Activated T-helper 2 cell treated with anti-CD3 and anti-CD28 coated beads, Interferon-gamma antibody, Interleukin-2, Interleukin-4, amounts not matched to agents 10 μg/mL and 5 μg/mL and 100 μg/mL, durations not matched to agents 14 hours and 24 hours and 36 hours (primary cell): ENCODE measurements around the gene PRKCA. TPM values are rescaled to one million over a fixed set of nuclear protein-coding genes. Genes with fewer than 3 reads are reported as not detected.

Experiments used
- DNase-seq: peaks from one replicate; pipeline ENCODE4 v3.0.0; 2021; ENCODE audit warnings: low spot score
- H3K27ac Mint-ChIP-seq: one replicate; pipeline ENCODE4 v1.8.0; 2021; ENCODE audit warnings: mixed read lengths
- H3K27me3 Mint-ChIP-seq: one replicate; pipeline ENCODE4 v1.8.0; 2021; ENCODE audit warnings: low read depth, mixed read lengths
- H3K36me3 Mint-ChIP-seq: one replicate; pipeline ENCODE4 v1.8.0; 2021; ENCODE audit warnings: low read depth, mixed read lengths
- H3K4me1 Mint-ChIP-seq: one replicate; pipeline ENCODE4 v1.8.0; 2021; ENCODE audit warnings: low read depth, mixed read lengths
- H3K4me3 Mint-ChIP-seq: one replicate; pipeline ENCODE4 v1.8.0; 2021; ENCODE audit warnings: low read depth, mild to moderate bottlenecking, moderate library complexity, mixed read lengths
- H3K9me3 Mint-ChIP-seq: one replicate; pipeline ENCODE4 v1.8.0; 2021; ENCODE audit warnings: mixed read lengths
- intact Hi-C: fragments of 100-400 bp; cut with micrococcal nuclease; formaldehyde crosslinking; loops from one replicate; pipeline ENCODE4 v1.15.1; 2023
- total RNA-seq: library from RNA; stranded (reverse); gene quantifications from 2 replicates; pipeline ENCODE4 v1.2.3, GENCODE V29; 2022

Gene PRKCA
- total RNA-seq, 1 donor from 2014 or later, result 268 TPM

GRCh38 chr17:66369830-66370229 is 67.4 kb downstream of the PRKCA start:
- H3K9me3 Mint-ChIP-seq, result no peaks in the 10 kb centered on the region
- peak overlapping the region; percentile 70 for H3K27ac Mint-ChIP-seq
- H3K4me3 Mint-ChIP-seq, result no peak overlapping the region
- H3K36me3 Mint-ChIP-seq, result peaks cover 68% of the 10 kb centered on the region
- intact Hi-C loops, result loop anchor here (5.0 kb wide), 1 partner anchor 172 kb away; no protein-coding TSS in a partner anchor
- no peak for DNase-seq
- H3K4me1 Mint-ChIP-seq, result peaks cover 81% of the 10 kb centered on the region
- no peaks in the 10 kb centered on the region for H3K27me3 Mint-ChIP-seq

GRCh38 chr17:66371561-66371960 is 69.1 kb downstream of the PRKCA start:
- peaks cover 73% of the 10 kb centered on the region for H3K4me1 Mint-ChIP-seq
- H3K4me3 Mint-ChIP-seq, result peak overlapping the region; percentile 65
- H3K27ac Mint-ChIP-seq, result peak overlapping the region; percentile 96
- peaks cover 75% of the 10 kb centered on the region for H3K36me3 Mint-ChIP-seq
- no peak for DNase-seq
- no peaks in the 10 kb centered on the region for H3K27me3 Mint-ChIP-seq
- intact Hi-C loops, result loop anchor here (5.0 kb wide), 1 partner anchor 171 kb away; no protein-coding TSS in a partner anchor
- no peaks in the 10 kb centered on the region for H3K9me3 Mint-ChIP-seq

- Mint-ChIP-seq H3K9me3 (no peaks in the 10 kb centered on the region), H3K4me3 (peak overlapping the region; percentile 65), H3K4me1 (peaks cover 67% of the 10 kb centered on the region), H3K27me3 (no peaks in the 10 kb centered on the region), H3K27ac (peak overlapping the region; percentile 96), H3K36me3 (peaks cover 75% of the 10 kb centered on the region)
- intact Hi-C loops, result loop anchor here (1.0 to 5.0 kb wide), 3 partner anchors 27 to 170 kb away; no protein-coding TSS in a partner anchor
- no peak for DNase-seq
Measured at GRCh38 chr17:66372182-66372581, 69.8 kb downstream of the PRKCA start.

GRCh38 chr17:66373079-66373478 is 70.7 kb downstream of the PRKCA start:
- Mint-ChIP-seq H3K9me3 (no peaks in the 10 kb centered on the region), H3K27me3 (no peaks in the 10 kb centered on the region), H3K27ac (peak overlapping the region; percentile 96), H3K4me3 (no peak overlapping the region), H3K36me3 (peaks cover 70% of the 10 kb centered on the region), H3K4me1 (peaks cover 61% of the 10 kb centered on the region)
- intact Hi-C loops, result loop anchor here (5.0 kb wide), 1 partner anchor 169 kb away; no protein-coding TSS in a partner anchor
- DNase-seq, result no peak

GRCh38 chr17:66373944-66374817 is 71.8 kb downstream of the PRKCA start:
- Mint-ChIP-seq H3K27me3 (no peaks in the 10 kb centered on the region), H3K4me3 (peak overlapping the region; percentile 64), H3K27ac (peak overlapping the region; percentile 89), H3K4me1 (peaks cover 67% of the 10 kb centered on the region), H3K36me3 (peaks cover 71% of the 10 kb centered on the region), H3K9me3 (no peaks in the 10 kb centered on the region)
- intact Hi-C loops, result loop anchor here (5.0 kb wide), 1 partner anchor 168 kb away; no protein-coding TSS in a partner anchor
- DNase-seq, result peak; percentile 53

GRCh38 chr17:66375121-66375520 is 72.7 kb downstream of the PRKCA start:
- Mint-ChIP-seq H3K4me1 (peaks cover 69% of the 10 kb centered on the region), H3K36me3 (peaks cover 68% of the 10 kb centered on the region), H3K9me3 (no peaks in the 10 kb centered on the region), H3K27ac (peak overlapping the region; percentile 89), H3K4me3 (peak overlapping the region; percentile 64), H3K27me3 (no peaks in the 10 kb centered on the region)
- no peak for DNase-seq
- intact Hi-C loops, result no loop called here

- H3K27me3 Mint-ChIP-seq, result no peaks in the 10 kb centered on the region
- no peak overlapping the region for H3K4me3 Mint-ChIP-seq
- intact Hi-C loops, result no loop called here
- H3K9me3 Mint-ChIP-seq, result no peaks in the 10 kb centered on the region
- no peak for DNase-seq
- peaks cover 60% of the 10 kb centered on the region for H3K4me1 Mint-ChIP-seq
- peak overlapping the region; percentile 17 for H3K27ac Mint-ChIP-seq
- peaks cover 57% of the 10 kb centered on the region for H3K36me3 Mint-ChIP-seq
Measured at GRCh38 chr17:66378296-66378695, 75.9 kb downstream of the PRKCA start.

GRCh38 chr17:66379544-66379943 is 77.1 kb downstream of the PRKCA start:
- no peak for DNase-seq
- intact Hi-C loops, result no loop called here
- Mint-ChIP-seq H3K4me1 (peaks cover 52% of the 10 kb centered on the region), H3K27me3 (no peaks in the 10 kb centered on the region), H3K9me3 (no peaks in the 10 kb centered on the region), H3K36me3 (peaks cover 51% of the 10 kb centered on the region), H3K27ac (peak overlapping the region; percentile 32), H3K4me3 (no peak overlapping the region)

- Mint-ChIP-seq H3K4me1 (peaks cover 49% of the 10 kb centered on the region), H3K9me3 (no peaks in the 10 kb centered on the region), H3K4me3 (no peak overlapping the region), H3K36me3 (peaks cover 49% of the 10 kb centered on the region), H3K27me3 (no peaks in the 10 kb centered on the region), H3K27ac (no peak overlapping the region)
- intact Hi-C loops, result no loop called here
- no peak for DNase-seq
Measured at GRCh38 chr17:66379996-66380395, 77.6 kb downstream of the PRKCA start.

- DNase-seq, result no peak
- Mint-ChIP-seq H3K27ac (peak overlapping the region; percentile 80), H3K36me3 (peaks cover 52% of the 10 kb centered on the region), H3K9me3 (no peaks in the 10 kb centered on the region), H3K4me3 (no peak overlapping the region), H3K27me3 (no peaks in the 10 kb centered on the region), H3K4me1 (peaks cover 50% of the 10 kb centered on the region)
- intact Hi-C loops, result no loop called here
Measured at GRCh38 chr17:66381701-66382362, 79.4 kb downstream of the PRKCA start.

GRCh38 chr17:66383333-66383732 is 80.9 kb downstream of the PRKCA start:
- peak overlapping the region; percentile 80 for H3K27ac Mint-ChIP-seq
- intact Hi-C loops, result no loop called here

GRCh38 chr17:66386498-66387351 is 84.3 kb downstream of the PRKCA start:
- H3K27me3 Mint-ChIP-seq, result no peaks in the 10 kb centered on the region
- peaks cover 60% of the 10 kb centered on the region for H3K4me1 Mint-ChIP-seq

More at GRCh38 chr17:66383333-66383732, 80.9 kb downstream of the PRKCA start:
- Mint-ChIP-seq H3K9me3 (no peaks in the 10 kb centered on the region), H3K4me1 (peaks cover 56% of the 10 kb centered on the region), H3K4me3 (no peak overlapping the region), H3K27me3 (no peaks in the 10 kb centered on the region), H3K36me3 (peaks cover 62% of the 10 kb centered on the region)
- DNase-seq, result no peak

More at GRCh38 chr17:66386498-66387351, 84.3 kb downstream of the PRKCA start:
- intact Hi-C loops, result no loop called here
- Mint-ChIP-seq H3K36me3 (peaks cover 70% of the 10 kb centered on the region), H3K4me3 (no peak overlapping the region), H3K9me3 (no peaks in the 10 kb centered on the region), H3K27ac (peak overlapping the region; percentile 68)
- no peak for DNase-seq
